Lower leg skin (tissue), 3 donors: ENCODE measurements around the gene RAB11FIP5.

Experiments used
- POLR2A ChIP-seq, 2 donors: fragments of 450-650 bp; IDR thresholded peaks; one replicate each; pipeline ENCODE4 v1.6.1; 2016 to 2017; ENCODE audit warnings: antibody characterized with exemption in 2 of 2, mild to moderate bottlenecking in 1 of 2, moderate library complexity in 1 of 2
- TF ChIP-seq, protein P1 (sequence below), 3 donors: fragments of 450-650 bp; IDR thresholded peaks; one replicate each; pipeline ENCODE4 v1.5.1; 2016; ENCODE audit warnings: antibody characterized with exemption in 3 of 3, mild to moderate bottlenecking in 3 of 3, moderate library complexity in 2 of 3

GRCh38 chr2:73114273-73114867 lies 1.6 kb upstream of the RAB11FIP5 start:
- TF ChIP-seq, protein P1, sequence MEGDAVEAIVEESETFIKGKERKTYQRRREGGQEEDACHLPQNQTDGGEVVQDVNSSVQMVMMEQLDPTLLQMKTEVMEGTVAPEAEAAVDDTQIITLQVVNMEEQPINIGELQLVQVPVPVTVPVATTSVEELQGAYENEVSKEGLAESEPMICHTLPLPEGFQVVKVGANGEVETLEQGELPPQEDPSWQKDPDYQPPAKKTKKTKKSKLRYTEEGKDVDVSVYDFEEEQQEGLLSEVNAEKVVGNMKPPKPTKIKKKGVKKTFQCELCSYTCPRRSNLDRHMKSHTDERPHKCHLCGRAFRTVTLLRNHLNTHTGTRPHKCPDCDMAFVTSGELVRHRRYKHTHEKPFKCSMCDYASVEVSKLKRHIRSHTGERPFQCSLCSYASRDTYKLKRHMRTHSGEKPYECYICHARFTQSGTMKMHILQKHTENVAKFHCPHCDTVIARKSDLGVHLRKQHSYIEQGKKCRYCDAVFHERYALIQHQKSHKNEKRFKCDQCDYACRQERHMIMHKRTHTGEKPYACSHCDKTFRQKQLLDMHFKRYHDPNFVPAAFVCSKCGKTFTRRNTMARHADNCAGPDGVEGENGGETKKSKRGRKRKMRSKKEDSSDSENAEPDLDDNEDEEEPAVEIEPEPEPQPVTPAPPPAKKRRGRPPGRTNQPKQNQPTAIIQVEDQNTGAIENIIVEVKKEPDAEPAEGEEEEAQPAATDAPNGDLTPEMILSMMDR (IDR thresholded peaks at IDR 0.05): no peak
- TF ChIP-seq POLR2A (IDR thresholded peaks at IDR 0.05): no peak
